HepG2 (cell line): ENCODE data around the gene SQSTM1.
"Not testable (repeated sequence)": the region's sequence is repeated elsewhere in the genome, so short reads cannot be mapped to it uniquely, and the experiment has no call there.

Experiments
- BRCA1 ChIP-seq: sonication (generic); formaldehyde crosslinking; IDR thresholded peaks from 2 replicates; pipeline ENCODE4 v1.4.0; 2020; ENCODE audit warnings: missing genetic modification reagents
- CEBPB ChIP-seq: IDR thresholded peaks from 2 replicates; pipeline ENCODE4 v1.6.1; 2011; ENCODE audit warnings: low read depth, low read length, improper control_type of control experiment, borderline replicate concordance
- CTCF ChIP-seq: sonication (generic); formaldehyde crosslinking; IDR thresholded peaks from 2 replicates; pipeline ENCODE4 v1.5.0; 2020; ENCODE audit warnings: mild to moderate bottlenecking, missing genetic modification reagents, moderate library complexity
- MEF2D ChIP-seq: sonication (generic); formaldehyde crosslinking; IDR thresholded peaks from 2 replicates; pipeline ENCODE4 v1.5.1; 2020; ENCODE audit warnings: mild to moderate bottlenecking, missing genetic modification reagents
- MTA3 ChIP-seq: sonication (generic); formaldehyde crosslinking; IDR thresholded peaks from 2 replicates; pipeline ENCODE4 v1.4.0; 2020; ENCODE audit warnings: missing genetic modification reagents
- NAIF1 ChIP-seq: sonication (generic); formaldehyde crosslinking; IDR thresholded peaks from 2 replicates; pipeline ENCODE4 v1.5.0; 2020; ENCODE audit warnings: mild to moderate bottlenecking, missing genetic modification reagents, borderline replicate concordance
- TAF1 ChIP-seq: sonication (generic); formaldehyde crosslinking; IDR thresholded peaks from 2 replicates; pipeline ENCODE4 v1.4.0; 2020; ENCODE audit warnings: missing genetic modification reagents
- ZNF333 ChIP-seq: sonication (generic); formaldehyde crosslinking; IDR thresholded peaks from 2 replicates; pipeline ENCODE4 v1.4.0; 2020; ENCODE audit warnings: mild to moderate bottlenecking, missing genetic modification reagents, borderline replicate concordance
- ZNF678 ChIP-seq: sonication (generic); formaldehyde crosslinking; IDR thresholded peaks from 2 replicates; pipeline ENCODE4 v1.4.0; 2020; ENCODE audit warnings: mild to moderate bottlenecking, missing genetic modification reagents
- TF ChIP-seq, protein P1 (sequence below): sonication (generic); formaldehyde crosslinking; IDR thresholded peaks from 2 replicates; pipeline ENCODE4 v1.9.0; 2021; ENCODE audit warnings: missing genetic modification reagents, borderline replicate concordance

DNA sequence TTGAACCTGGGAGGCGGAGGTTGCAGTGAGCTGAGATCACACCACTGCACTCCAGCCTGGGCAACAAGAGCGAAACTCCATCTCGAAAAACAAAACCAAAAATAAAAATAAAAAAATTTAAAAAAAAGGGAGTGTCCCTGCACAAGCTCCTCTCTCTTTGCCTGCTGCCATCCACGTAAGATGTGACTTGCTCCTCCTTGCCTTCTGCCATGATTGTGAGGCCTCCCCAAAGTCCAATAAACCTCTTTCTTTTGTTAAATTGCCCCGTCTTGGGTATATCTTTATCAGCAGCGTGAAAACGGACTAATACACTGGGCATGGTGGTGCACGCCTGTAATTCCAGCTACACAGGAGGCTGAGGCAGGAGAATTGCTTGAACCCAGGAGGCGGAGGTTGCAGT lies 31.4 kb upstream of the SQSTM1 start:
- TF ChIP-seq NAIF1 (CRISPR knock-in tag); CEBPB; MTA3 (CRISPR knock-in tag); ZNF333 (CRISPR knock-in tag); CTCF (CRISPR knock-in tag); BRCA1 (CRISPR knock-in tag); MEF2D (CRISPR knock-in tag); TAF1; ZNF678 (CRISPR knock-in tag): not testable (repeated sequence)
- TF ChIP-seq, protein P1, sequence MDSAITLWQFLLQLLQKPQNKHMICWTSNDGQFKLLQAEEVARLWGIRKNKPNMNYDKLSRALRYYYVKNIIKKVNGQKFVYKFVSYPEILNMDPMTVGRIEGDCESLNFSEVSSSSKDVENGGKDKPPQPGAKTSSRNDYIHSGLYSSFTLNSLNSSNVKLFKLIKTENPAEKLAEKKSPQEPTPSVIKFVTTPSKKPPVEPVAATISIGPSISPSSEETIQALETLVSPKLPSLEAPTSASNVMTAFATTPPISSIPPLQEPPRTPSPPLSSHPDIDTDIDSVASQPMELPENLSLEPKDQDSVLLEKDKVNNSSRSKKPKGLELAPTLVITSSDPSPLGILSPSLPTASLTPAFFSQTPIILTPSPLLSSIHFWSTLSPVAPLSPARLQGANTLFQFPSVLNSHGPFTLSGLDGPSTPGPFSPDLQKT (CRISPR knock-in tag) = not testable (repeated sequence)
